Suprapubic skin (tissue), 4 donors: ENCODE measurements around the gene REG3A. TPM values are rescaled to one million over a fixed set of nuclear protein-coding genes. Genes with fewer than 3 reads are reported as not detected.

ENCODE experiments used
- DNase-seq, 2 donors: peaks; one replicate each; pipeline ENCODE4 v3.0.0-alpha.2; 2019; ENCODE audit warnings: low spot score in 2 of 2
- H3K27ac ChIP-seq: fragments of 200-600 bp; sonication (generic); one replicate; pipeline ENCODE4 v1.5.1; 2019
- H3K27me3 ChIP-seq: fragments of 200-600 bp; sonication (generic); one replicate; pipeline ENCODE4 v1.5.1; 2019
- H3K36me3 ChIP-seq: fragments of 200-600 bp; sonication (generic); one replicate; pipeline ENCODE4 v1.5.1; 2019
- H3K4me1 ChIP-seq: fragments of 200-600 bp; sonication (generic); one replicate; pipeline ENCODE4 v1.5.1; 2019
- H3K4me3 ChIP-seq: fragments of 200-600 bp; sonication (generic); one replicate; pipeline ENCODE4 v1.5.1; 2019; ENCODE audit warnings: mild to moderate bottlenecking
- H3K9me3 ChIP-seq: fragments of 200-600 bp; sonication (generic); one replicate; pipeline ENCODE4 v1.5.1; 2019
- CTCF ChIP-seq, 2 donors: fragments of 200-600 bp in 1 of 2; fragments of 450-650 bp in 1 of 2; sonication (generic) in 1 of 2; IDR thresholded peaks; one replicate each; pipeline ENCODE4 v1.5.1; 2016 to 2019; ENCODE audit warnings: antibody characterized with exemption in 2 of 2, mild to moderate bottlenecking in 1 of 2, moderate library complexity in 1 of 2
- EP300 ChIP-seq: sonication (generic); formaldehyde crosslinking; IDR thresholded peaks from one replicate; pipeline ENCODE4 v1.6.1; 2017; ENCODE audit warnings: antibody characterized with exemption
- POLR2A ChIP-seq, 2 donors: fragments of 450-650 bp; IDR thresholded peaks; one replicate each; pipeline ENCODE4 v1.6.1; 2017; ENCODE audit warnings: antibody characterized with exemption in 2 of 2, mild to moderate bottlenecking in 2 of 2, moderate library complexity in 2 of 2
- POLR2AphosphoS5 ChIP-seq, 3 donors: sonication (generic); formaldehyde crosslinking; IDR thresholded peaks; one replicate each; pipeline ENCODE4 v1.6.1; 2017; ENCODE audit warnings: antibody characterized with exemption in 3 of 3
- WGBS: methylation state at CpG from one replicate; pipeline ENCODE4 v1.1.5; 2018; 5-methylcytosine and 5-hydroxymethylcytosine counted together
- total RNA-seq, 4 donors: library from RNA; depleted of rRNA; stranded (reverse); fragments of >200 nt; gene quantifications; one replicate each; pipeline ENCODE4 v1.1.0, GENCODE V29; 2016

Gene REG3A
- total RNA-seq, 4 donors from 2014 or later = 1.8 to 2.8 TPM; not detected in 2

DNA sequence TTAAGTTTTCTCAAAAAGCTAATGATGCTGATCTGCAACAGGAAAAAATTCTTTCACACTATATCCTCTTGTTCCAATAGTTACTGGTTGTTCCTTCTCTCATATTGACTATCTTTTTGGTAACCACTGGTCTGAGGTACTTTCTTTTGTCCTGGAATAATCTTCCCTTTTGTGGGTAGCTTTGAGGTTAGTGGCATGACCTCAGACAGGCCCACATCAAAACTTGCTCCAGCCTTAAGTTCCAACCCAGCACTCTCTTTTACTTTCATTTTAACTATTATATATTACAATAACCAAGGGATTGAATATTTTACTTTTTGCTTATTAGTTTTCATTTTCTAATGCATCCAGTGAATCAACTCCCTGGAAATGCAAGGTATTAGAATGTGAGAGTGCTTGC lies 29.7 kb downstream of the REG3A start:
- no peak overlapping the region for H3K4me3 ChIP-seq
- H3K4me1 ChIP-seq = no peaks in the 10 kb centered on the region
- no peaks in the 10 kb centered on the region for H3K27me3 ChIP-seq
- no peak for DNase-seq
- TF ChIP-seq EP300 (no peak), POLR2AphosphoS5 (IDR thresholded peaks at IDR 0.05) (no peak), CTCF (IDR thresholded peaks at IDR 0.05) (no peak), POLR2A (IDR thresholded peaks at IDR 0.05) (no peak)
- no peak overlapping the region for H3K27ac ChIP-seq
- H3K9me3 ChIP-seq = no peaks in the 10 kb centered on the region
- H3K36me3 ChIP-seq = no peaks in the 10 kb centered on the region

- 83% methylated on average over 6 of the region's 6 CpGs for WGBS
- no peak overlapping the region for H3K27ac ChIP-seq
Measured at GRCh38 chr2:79129260-79129659, 30.3 kb downstream of the REG3A start.

GRCh38 chr2:79128406-79128805 lies 31.1 kb downstream of the REG3A start:
- no peak for TF ChIP-seq EP300
- no peak for TF ChIP-seq CTCF (IDR thresholded peaks at IDR 0.05)
- no peak for TF ChIP-seq POLR2A (IDR thresholded peaks at IDR 0.05)
- TF ChIP-seq POLR2AphosphoS5 (IDR thresholded peaks at IDR 0.05) = no peak
- H3K27ac ChIP-seq = no peak overlapping the region
- no peaks in the 10 kb centered on the region for H3K27me3 ChIP-seq
- no peaks in the 10 kb centered on the region for H3K4me1 ChIP-seq
- DNase-seq = no peak
- H3K9me3 ChIP-seq = no peaks in the 10 kb centered on the region
- H3K36me3 ChIP-seq = no peaks in the 10 kb centered on the region
- H3K4me3 ChIP-seq = no peak overlapping the region
- 88% methylated on average over 3 of the region's 3 CpGs for WGBS

More at GRCh38 chr2:79129260-79129659, 30.3 kb downstream of the REG3A start:
- no peak for DNase-seq
- TF ChIP-seq CTCF (IDR thresholded peaks at IDR 0.05) = no peak
- TF ChIP-seq POLR2A (IDR thresholded peaks at IDR 0.05) = no peak
- TF ChIP-seq EP300 = no peak
- no peak for TF ChIP-seq POLR2AphosphoS5 (IDR thresholded peaks at IDR 0.05)
- Histone ChIP-seq H3K4me1 (no peaks in the 10 kb centered on the region), H3K9me3 (no peaks in the 10 kb centered on the region), H3K4me3 (no peak overlapping the region), H3K36me3 (no peaks in the 10 kb centered on the region), H3K27me3 (no peaks in the 10 kb centered on the region)

GRCh38 chr2:79125721-79125985 lies 33.9 kb downstream of the REG3A start:
- 74% methylated on average over 3 of the region's 3 CpGs for WGBS
- Histone ChIP-seq H3K4me3 (no peak overlapping the region), H3K36me3 (no peaks in the 10 kb centered on the region), H3K27me3 (no peaks in the 10 kb centered on the region), H3K4me1 (no peaks in the 10 kb centered on the region), H3K9me3 (no peaks in the 10 kb centered on the region), H3K27ac (no peak overlapping the region)
- no peak for TF ChIP-seq POLR2A (IDR thresholded peaks at IDR 0.05)
- no peak for TF ChIP-seq CTCF (IDR thresholded peaks at IDR 0.05)
- TF ChIP-seq POLR2AphosphoS5 (IDR thresholded peaks at IDR 0.05) = no peak
- TF ChIP-seq EP300 = no peak
- DNase-seq = no peak

- Histone ChIP-seq H3K9me3 (no peaks in the 10 kb centered on the region), H3K4me3 (no peak overlapping the region), H3K27ac (no peak overlapping the region), H3K4me1 (no peaks in the 10 kb centered on the region), H3K27me3 (no peaks in the 10 kb centered on the region), H3K36me3 (no peaks in the 10 kb centered on the region)
- no peak for DNase-seq
- TF ChIP-seq POLR2AphosphoS5 (IDR thresholded peaks at IDR 0.05) (no peak), CTCF (IDR thresholded peaks at IDR 0.05) (no peak), POLR2A (IDR thresholded peaks at IDR 0.05) (no peak), EP300 (no peak)
- 69% methylated on average over 9 of the region's 9 CpGs for WGBS
Measured at GRCh38 chr2:79124907-79125720, 34.4 kb downstream of the REG3A start.
